ENCODE results near the gene BSN.

DNA sequence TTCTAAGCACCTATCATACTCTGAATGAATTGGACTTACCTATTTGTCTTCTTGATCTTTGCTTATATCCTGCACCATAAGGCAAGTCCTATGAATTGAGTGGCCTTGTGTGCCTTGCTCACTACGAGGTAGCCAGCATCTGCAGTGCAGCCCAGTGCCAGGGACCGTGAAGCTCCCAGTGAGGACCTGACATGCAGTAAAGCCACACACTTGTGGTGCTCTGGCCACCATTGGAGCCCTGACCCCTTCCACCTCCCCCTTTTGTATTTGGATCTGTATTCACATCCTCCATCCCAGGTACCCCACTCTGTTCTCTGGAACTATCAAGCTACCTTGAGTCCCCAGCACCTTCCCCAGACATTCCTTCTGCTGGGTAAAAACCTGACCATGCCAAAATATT lies 52.1 kb downstream of the BSN start:
- TF ChIP-seq POLR2A (IDR thresholded peaks at IDR 0.05): no peak
- no peak for TF ChIP-seq POLR2AphosphoS5 (IDR thresholded peaks at IDR 0.05)
- TF ChIP-seq, protein P1, sequence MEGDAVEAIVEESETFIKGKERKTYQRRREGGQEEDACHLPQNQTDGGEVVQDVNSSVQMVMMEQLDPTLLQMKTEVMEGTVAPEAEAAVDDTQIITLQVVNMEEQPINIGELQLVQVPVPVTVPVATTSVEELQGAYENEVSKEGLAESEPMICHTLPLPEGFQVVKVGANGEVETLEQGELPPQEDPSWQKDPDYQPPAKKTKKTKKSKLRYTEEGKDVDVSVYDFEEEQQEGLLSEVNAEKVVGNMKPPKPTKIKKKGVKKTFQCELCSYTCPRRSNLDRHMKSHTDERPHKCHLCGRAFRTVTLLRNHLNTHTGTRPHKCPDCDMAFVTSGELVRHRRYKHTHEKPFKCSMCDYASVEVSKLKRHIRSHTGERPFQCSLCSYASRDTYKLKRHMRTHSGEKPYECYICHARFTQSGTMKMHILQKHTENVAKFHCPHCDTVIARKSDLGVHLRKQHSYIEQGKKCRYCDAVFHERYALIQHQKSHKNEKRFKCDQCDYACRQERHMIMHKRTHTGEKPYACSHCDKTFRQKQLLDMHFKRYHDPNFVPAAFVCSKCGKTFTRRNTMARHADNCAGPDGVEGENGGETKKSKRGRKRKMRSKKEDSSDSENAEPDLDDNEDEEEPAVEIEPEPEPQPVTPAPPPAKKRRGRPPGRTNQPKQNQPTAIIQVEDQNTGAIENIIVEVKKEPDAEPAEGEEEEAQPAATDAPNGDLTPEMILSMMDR (IDR thresholded peaks at IDR 0.05): no peak
